HG03108 (cell line): Measurements from ENCODE around the gene METTL8.
"Not testable (repeated sequence)": the region's sequence is repeated elsewhere in the genome, so short reads cannot be mapped to it uniquely, and the experiment has no call there.

Experiments used
- ATAC-seq: cut with Tn5 transposase; IDR thresholded peaks from one replicate; pipeline ENCODE4 v1.9.1; 2021; ENCODE audit warnings: moderate library complexity; ENCODE audit not compliant: unreplicated experiment

METTL8 gene

DNA sequence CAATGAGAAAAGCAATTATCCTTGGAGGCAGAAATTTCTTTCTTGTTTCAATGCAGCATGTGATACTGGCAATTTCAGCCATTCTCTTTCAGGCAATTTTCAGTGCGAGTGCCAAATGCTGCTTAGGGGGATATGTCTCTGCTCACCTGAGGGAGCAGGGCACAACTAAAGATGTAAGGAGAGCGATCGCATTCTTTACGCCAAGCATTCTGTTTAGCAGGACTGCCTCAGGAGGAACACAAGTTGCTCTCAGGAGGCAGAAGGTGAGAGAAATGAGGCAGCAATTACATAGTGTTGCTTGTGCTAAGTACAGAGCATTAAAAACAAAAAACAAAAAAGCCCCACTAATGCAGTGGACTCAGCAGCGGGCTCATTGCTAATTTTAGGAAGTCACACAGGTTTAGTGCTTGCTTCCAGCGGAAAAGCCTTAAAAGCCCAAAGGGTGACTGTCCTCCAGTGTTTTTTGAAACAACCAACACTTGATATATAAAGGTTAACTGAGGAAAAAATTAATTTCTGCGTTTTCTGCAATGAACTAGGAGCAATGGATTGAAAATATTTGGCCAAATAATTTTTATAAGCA lies 116.9 kb downstream of the METTL8 start:
- ATAC-seq, result no peak

DNA sequence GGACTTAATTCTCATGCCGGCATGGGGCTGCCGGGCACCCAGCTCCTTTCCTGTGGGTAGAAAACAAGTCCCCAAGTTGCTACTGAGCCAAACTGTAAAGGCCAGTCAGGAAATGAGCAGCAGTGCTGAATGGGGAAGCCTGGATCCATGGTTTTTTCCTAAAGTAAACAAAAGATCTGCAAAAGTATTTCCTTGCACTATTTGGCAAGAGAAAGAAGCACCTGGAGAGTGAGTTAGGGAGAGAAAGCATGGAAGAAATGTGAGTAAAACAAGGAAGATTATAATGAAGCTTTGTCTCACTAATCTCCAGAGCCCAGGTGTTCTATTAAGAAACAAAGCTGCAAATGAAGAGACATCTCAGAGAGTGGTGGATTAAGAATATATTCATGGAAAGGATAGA lies 117.6 kb downstream of the METTL8 start:
- ATAC-seq, result no peak

DNA sequence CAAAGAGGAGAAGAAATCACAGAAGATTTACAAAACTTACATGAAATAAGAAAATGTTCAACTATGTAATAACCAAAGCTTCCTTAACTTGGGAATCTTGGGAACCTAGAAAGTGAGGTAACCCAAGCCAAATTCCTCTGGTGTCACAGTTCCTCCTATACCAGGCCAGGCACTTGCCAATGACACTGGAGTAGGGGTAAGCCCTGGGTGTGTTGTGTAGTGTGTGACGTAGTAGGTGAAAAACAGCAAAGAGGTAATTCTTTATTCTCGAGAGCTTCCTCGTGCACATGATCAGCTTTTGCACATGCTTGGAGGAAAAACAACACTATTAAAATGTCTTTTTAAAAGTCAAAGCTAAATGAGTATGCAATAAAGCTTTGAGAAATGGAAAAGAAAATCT lies 118.0 kb downstream of the METTL8 start:
- no peak for ATAC-seq

DNA sequence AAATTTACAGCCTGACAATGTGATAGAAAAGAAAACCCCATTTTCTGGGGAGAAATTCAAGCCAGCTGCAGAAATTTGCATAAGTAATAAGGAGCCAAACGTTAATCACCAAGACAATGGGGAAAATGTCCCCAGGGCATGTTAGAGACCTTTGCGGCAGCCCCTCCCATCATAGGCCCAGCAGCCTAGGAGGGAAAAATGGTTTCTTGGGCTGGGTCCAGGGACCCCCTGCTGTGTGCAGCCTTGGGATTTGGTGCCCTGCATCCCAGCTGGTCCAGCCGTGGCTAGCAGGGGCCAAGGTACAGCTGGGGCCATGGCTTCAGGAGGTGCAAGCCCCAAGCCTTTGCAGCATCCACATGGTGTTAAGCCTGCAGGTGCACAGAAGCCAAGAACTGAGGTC lies 121.6 kb downstream of the METTL8 start:
- not testable (repeated sequence) for ATAC-seq

DNA sequence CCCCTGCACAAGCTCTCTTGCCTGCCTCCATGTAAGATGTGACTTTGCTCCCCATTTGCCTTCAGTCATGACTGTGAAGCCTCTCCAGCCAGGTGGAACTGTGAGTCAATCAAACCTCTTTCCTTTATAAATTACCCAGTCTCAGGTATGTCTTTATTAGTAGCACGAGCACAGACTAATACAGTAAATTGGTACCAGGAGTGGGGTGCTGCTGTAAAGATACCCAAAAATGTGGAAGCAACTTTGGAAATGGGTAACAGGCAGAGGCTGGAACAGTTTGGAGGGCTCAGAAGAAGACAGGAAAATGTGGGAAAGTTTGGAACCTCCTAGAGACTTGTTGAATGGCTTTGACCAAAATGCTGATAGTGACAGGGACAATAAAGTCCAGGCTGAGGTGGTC lies 122.2 kb downstream of the METTL8 start:
- ATAC-seq, result not testable (repeated sequence)

DNA sequence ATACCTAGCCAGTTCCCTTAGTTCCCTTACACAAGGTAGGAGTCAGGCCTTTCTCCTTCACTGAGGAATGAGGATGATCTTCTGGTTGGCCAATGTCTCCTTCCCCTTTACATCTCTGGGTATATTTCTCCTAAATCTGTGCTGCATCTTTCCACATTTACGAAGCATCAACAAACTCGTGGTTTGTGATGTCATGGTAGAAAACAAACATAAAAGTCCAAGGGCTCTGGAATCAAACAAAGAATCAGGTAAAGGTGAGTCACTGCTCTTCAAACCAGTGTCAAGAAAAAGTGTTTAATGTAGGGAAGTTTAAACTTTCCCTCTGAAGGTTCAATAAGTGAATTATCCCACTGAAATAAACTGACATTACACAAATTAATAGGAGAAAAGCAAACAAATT lies 122.9 kb downstream of the METTL8 start:
- no peak for ATAC-seq

DNA sequence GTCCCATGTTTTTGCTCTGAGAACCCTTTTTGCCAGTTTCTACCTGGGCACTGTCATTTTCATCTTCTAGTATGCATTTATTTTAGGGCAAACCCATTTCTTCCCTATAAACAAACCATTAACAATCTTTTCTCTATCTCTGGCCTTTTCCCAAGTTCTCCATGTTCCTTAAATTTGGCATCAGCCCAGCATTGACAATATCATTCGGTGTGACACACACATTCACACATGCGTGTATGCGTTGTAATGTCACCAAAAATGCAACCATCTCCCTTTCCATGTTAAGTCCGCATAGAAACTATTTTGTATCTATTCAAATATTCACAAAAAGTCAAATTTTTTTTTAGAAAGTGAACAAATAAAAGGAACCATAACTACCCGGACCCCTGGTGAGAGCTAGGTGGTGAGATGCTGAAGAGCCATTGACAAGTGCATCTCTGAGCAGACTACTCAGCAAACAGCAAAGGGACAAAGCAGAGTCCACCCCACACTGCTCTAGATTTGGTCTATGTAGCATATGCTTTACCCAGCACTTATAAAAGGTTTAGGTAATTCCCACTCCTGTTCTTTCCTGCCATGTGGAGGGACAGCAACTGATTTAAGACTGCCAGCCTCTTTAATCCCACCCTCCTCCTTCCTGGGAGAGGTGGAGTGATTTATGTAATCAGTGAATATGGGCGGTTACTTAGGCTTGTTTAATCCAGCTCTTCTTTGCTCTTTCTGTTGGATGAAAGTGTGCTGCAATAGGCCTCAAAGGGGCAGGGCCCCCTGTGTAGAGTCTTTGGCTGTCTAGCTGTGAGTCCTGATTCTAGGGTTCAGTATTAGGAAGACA lies 124.1 kb downstream of the METTL8 start:
- ATAC-seq, result no peak

DNA sequence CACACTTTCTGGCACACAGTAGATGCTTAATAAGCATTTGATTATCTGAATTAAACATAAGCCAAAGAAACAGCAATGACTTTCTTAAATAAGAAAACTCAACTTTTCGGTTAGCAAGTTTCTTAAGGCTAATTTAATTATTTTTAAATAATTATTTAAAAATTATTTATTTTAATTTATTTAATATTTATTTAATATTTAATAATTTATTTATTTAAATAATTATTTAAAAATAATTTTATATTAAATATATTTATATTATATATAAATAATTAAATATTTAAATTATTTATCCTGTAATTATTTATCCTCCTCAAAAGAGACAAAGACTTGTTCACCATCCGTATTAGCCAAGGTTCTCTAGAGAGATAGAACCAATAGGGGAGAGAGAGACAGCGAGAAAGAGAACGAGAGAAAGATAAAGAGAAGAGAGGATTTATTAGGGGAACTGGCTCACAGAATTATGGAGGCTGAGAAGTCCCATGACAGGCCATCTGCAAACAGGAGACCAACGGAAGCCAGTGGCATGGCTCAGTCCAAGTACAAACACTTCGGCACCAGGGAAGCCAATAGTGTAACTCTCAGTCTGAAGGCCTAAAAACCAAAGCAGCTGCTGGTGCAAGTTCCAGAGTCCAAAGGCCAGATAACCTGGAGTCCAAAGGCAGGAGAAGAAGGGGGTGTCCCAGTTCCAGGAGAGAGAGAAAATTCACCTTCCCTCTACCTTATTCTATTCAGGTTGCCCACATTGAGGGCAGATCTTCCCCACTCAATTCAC lies 125.3 kb downstream of the METTL8 start:
- ATAC-seq, result no peak

DNA sequence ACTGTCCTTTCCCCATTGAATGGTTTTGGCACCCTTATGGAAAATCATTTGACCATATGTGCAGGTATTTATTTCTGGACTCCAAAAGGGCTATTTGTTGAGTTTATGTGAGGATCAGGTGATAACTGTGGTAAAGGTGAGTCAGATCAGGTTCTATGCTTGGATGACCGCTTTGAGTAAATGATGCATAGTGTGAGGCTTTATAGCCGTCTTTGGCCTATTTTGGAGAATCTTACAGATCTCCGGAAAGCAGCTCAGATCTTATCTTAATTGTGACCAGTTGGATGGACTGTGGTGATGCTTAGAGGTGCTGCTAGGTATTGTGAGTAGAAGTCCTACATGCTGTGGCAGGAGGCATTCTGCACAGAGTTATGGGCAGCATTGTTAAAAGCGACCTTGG lies 126.2 kb downstream of the METTL8 start:
- peak; percentile 76 for ATAC-seq

DNA sequence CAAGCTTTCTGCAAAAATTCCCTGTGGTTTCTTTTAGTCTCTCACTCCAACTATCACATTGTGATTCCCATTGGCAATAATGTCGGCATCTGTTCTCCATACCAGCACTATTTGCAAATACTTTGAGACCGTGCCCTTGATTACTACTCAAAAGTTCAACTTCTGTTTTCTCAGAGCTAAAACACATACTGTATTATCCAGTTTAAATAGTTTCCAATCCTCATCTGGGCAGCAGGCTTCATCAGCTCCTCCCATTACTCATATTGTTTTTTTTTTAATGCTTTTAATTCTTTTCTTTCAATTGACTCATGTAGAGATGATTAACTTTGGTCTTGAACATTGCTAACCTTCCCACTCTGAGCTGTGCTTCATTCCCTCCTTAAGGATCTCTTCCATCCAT lies 135.8 kb downstream of the METTL8 start:
- no peak for ATAC-seq

DNA sequence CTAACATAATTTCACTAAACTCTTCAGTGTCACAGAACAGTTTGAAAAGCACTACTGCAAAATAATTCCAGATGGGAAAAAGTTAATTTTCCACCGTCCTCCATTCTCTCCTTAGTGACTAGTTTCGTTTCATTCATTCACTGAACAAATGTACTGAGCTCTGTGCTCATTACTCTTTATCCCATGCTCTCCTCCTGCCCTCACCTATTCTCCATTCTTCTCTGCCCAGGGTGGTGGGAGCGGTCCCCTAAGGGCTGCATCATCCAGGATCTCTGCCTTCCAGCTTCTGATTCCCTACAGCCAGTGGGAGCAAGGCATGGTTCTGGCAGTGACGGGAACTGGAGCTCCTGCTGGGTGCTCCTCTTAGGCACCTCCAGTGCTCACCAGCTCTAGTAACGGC lies 139.2 kb downstream of the METTL8 start:
- no peak for ATAC-seq

DNA sequence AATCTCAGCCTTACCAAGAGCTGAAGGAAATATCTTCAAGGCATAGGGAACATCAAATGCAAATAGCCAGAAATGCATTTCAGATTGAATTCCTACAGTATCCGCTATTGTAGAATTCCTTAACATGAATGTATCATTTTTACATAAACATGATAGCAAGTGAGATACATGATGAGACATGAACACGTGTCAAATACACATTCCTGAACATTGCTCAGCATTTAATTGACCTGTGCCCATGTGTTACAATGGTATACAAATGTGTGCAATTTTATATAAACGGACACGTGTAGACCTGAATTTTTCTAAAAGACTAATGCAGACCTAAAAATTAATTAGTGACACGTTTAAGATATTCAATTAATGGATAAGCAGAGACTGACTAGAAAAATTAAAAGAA lies 140.1 kb downstream of the METTL8 start:
- ATAC-seq, result no peak

DNA sequence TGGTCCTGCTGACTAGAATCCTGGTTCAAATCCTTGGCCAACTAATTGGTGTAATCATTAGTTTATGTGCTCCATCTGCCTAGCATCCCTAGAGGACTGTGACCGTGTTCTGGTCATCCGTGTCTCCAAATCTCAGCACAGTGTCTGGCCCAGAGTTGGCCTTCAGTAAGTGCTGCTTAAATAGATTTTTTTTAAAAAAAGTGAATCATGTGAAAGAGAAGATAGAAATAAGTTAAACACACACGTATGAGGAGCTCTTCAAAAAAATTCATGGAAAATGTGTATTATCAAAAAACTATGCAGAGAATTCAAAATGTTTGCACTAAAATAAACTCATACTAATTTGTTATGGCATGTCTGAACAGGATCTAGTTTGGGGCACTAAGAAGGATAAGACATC lies 143.8 kb downstream of the METTL8 start:
- ATAC-seq, result no peak

DNA sequence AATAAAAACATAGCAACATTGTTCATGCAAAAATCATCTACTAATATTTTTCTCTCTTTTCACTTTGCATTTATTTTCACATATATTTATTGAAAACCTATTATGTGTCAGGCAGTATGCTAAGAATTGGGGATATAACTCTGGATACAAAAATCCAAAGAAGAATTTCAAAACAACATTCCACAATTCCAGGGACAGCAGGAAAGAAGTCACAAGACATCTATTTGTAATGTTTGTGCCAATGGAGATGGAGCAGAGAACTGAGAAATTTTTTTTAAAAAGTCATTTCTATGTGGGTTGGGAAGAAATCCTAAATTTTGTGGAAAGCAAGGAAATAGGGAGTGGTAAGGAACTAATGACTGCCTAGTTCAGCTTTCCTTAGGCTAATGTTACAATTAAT lies 144.5 kb downstream of the METTL8 start:
- ATAC-seq, result no peak

DNA sequence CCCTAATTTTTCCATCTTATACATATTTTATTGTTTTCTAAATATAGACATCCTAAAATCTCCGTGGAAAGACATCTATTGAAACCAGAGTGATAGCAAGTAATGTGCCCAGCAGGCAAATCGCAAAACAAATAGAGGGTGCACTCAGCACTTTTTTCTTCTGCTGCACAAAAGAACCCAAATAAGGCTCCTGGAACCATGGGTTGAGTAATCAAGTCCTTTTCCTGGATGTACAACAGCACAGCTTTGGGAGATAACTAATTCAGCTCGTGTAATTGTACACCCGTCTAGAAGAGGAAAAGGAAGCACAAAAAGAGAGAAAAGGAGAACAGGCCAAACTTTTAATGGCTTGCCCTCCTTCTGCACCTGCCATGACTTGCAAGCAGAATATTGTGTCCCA lies 146.2 kb downstream of the METTL8 start:
- no peak for ATAC-seq

DNA sequence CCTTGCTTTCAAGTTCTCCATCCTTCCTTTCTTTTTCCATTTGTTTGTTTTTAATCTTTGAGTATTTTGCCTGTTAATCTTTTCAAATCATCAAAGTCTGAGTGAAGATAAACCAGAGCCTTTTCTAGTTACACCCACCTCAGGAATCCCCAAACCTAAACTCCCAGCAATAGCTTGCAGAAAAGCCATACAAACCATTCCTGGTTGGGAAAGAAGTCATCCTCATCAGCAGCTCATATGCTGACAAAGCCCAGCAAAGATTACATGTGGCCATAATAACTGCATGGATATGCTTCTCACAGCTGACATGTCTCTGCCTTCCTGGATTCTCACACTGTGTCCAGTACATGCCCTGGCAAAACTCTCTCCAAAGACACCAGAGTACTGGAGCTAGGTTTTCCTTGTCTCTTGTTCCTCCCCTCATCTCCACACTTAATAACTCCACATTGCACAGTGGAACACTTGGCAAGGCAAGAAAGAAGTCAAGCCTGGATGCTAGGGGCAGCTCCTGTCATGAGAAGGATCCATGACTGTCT lies 146.7 kb downstream of the METTL8 start:
- ATAC-seq, result no peak

DNA sequence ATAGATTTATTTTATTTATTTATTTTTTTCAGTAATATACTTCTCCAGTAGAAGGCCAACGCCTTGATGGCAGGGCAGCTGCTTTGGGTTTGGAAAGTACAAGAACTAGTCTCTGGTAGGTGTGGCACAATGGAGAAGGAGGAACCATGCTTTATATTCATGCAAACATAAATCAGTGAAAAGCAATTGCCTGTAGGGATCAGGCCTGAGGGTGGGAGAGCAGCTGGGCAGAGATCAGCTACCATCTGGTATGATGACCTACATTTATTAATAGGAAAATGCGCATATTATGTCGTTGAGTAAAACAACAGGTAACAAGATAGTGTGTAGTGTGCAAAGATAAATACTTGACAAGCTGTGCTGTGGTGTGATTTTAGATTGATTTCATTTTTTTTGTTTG lies 152.7 kb downstream of the METTL8 start:
- no peak for ATAC-seq

DNA sequence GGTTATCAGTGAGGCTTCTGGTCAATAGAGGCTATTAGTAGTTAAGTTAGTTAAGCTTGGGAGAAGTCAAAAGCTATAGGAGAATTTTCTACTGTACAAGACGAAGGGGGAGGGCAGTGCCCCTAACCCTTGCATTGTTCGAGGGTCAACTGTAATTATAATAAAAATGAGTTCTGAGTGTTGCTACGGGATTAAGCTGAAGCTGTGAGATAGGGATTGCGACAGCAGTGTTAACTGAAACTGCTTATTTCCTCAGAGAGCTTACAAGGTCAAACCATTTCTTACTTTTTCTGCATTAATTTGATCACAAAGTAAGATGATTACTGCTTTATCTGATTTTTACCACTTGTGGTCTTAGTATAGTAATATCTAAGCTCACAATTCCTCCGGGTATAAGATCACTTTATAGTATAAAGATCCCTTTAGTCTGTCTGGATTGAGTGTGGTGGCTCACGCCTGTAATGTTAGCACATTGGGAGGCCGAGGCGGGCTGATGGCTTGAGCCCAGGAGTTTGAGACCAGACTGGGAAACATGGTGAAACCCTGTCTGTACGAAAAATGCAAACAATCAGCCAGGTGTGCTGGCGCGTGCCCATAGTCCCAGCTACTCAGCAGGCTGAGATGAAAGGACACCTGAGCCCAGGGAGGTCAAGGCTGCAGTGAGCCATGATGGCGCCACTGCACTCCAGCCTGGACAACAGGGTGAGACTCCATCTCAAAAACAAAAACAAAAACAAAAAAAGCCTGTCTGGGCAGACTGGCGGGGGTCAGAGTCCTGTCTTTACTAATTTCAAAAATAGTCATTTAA lies 153.6 kb downstream of the METTL8 start:
- ATAC-seq, result no peak

DNA sequence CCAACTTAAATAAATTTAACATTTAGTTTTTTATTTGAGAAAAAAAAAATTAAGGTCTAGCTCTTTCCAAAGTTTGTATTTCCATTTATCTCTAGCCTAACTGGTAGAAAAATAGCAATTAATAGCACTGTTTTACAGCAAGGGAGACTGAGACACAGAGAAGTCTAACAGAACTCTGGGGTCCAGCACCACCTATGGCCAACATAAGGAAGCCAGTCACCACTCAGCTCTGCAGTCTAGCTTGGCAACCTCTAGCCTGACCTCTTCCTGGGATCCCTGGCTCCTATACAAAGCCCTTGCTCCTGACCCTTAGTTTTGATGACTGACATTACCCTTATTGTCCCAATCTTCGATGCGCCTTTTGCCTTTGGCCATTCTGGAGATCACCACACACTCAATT lies 159.0 kb downstream of the METTL8 start:
- no peak for ATAC-seq

DNA sequence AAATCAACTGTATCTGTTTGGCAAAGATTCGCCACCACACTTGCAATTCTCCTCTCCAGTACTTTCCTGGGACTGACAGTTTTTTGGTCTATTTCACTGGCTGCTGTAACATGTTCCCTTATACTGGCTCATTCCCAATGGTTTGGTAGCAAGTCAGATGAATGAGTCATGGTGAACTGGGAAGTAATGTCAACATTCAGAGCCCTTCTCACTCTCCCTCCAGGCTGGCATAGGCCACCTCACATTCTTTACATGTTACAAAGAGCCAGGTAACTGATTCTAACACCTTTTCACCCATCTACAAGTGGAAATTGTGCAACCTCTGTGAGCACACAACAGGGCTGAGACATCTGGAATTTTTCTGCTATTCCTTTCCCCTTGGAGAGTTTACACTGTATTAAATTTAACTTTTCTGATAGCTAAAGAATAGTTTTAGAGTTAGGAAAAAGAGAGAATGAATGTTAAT lies 161.8 kb downstream of the METTL8 start:
- no peak for ATAC-seq

DNA sequence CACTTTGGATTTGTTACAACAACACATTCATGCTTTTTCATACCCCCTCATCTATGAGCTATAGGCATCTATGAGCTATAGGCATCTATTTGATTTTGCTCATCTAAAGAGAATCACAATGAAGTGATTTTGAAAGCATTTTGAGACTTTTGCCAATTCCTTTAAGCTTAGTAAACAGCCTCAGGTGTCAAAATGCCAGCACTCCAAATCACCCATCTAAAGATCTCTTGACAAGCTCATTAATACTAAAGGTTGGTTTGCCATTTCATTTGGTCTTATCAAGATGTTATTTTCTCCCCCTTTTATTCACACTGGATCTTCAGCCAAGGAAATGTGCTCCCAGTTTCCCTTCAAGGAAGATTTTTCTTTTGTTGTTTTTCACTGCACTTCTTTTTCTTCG lies 162.4 kb downstream of the METTL8 start:
- no peak for ATAC-seq
